Astrocyte (in vitro differentiated cells and primary cell): ENCODE results near the gene RMND1. TPM values are rescaled to one million over a fixed set of nuclear protein-coding genes. Genes with fewer than 3 reads are reported as not detected.
"Not testable (repeated sequence)": the region's sequence is repeated elsewhere in the genome, so short reads cannot be mapped to it uniquely, and the experiment has no call there.

Experiments used
- DNase-seq: peaks from one replicate; pipeline ENCODE4 v3.0.0-alpha.2; 2010; ENCODE audit warnings: low read depth
- FAIRE-seq: peaks from 2 replicates; lab custom pipeline; 2011; peaks lifted over from hg19 to GRCh38; lab: Jason Lieb, UNC
- H2AFZ ChIP-seq: 2 replicates; pipeline ENCODE4 v1.6.0; 2012; ENCODE audit warnings: low read depth, low read length, inconsistent platforms
- H3K27ac ChIP-seq: 2 replicates; pipeline ENCODE4 v1.5.1; 2011; ENCODE audit warnings: low read depth, low read length, inconsistent platforms
- H3K27me3 ChIP-seq: 2 replicates; pipeline ENCODE4 v1.6.0; 2011; ENCODE audit warnings: low read length, inconsistent platforms; ENCODE audit not compliant: insufficient read depth
- H3K36me3 ChIP-seq: 2 replicates; pipeline ENCODE4 v1.5.1; 2011; ENCODE audit warnings: low read length, inconsistent platforms; ENCODE audit not compliant: insufficient read depth
- H3K4me1 ChIP-seq: 2 replicates; pipeline ENCODE4 v1.5.1; 2011; ENCODE audit warnings: low read length, inconsistent platforms; ENCODE audit not compliant: insufficient read depth
- H3K4me2 ChIP-seq: 2 replicates; pipeline ENCODE4 v1.6.0; 2012; ENCODE audit warnings: low read length, inconsistent platforms
- H3K4me3 ChIP-seq: 2 replicates; pipeline ENCODE4 v1.5.1; 2011; ENCODE audit warnings: low read depth, mild to moderate bottlenecking, low read length, inconsistent platforms; ENCODE audit not compliant: insufficient read depth
- H3K79me2 ChIP-seq: 2 replicates; pipeline ENCODE4 v1.6.0; 2012; ENCODE audit warnings: mild to moderate bottlenecking, low read length, inconsistent platforms; ENCODE audit not compliant: insufficient read depth
- H3K9ac ChIP-seq: 2 replicates; pipeline ENCODE4 v1.6.0; 2012; ENCODE audit warnings: mild to moderate bottlenecking, low read length, inconsistent platforms
- H3K9me3 ChIP-seq: 2 replicates; pipeline ENCODE4 v1.5.1; 2012; ENCODE audit warnings: low read depth, mild to moderate bottlenecking, low read length, inconsistent platforms; ENCODE audit not compliant: insufficient read depth
- H4K20me1 ChIP-seq: 2 replicates; pipeline ENCODE4 v1.6.0; 2012; ENCODE audit warnings: low read length, inconsistent platforms; ENCODE audit not compliant: insufficient read depth
- H3K27ac Mint-ChIP-seq: one replicate; pipeline ENCODE4 v1.8.0; 2021; ENCODE audit warnings: mild to moderate bottlenecking, mixed read lengths; ENCODE audit not compliant: unreplicated experiment
- H3K27me3 Mint-ChIP-seq: one replicate; pipeline ENCODE4 v1.8.0; 2021; ENCODE audit warnings: low read depth, mixed read lengths; ENCODE audit not compliant: unreplicated experiment
- H3K36me3 Mint-ChIP-seq: one replicate; pipeline ENCODE4 v1.8.0; 2021; ENCODE audit warnings: low read depth, mixed read lengths; ENCODE audit not compliant: unreplicated experiment
- H3K4me1 Mint-ChIP-seq: one replicate; pipeline ENCODE4 v1.8.0; 2021; ENCODE audit warnings: low read depth, mixed read lengths; ENCODE audit not compliant: unreplicated experiment
- H3K4me3 Mint-ChIP-seq: one replicate; pipeline ENCODE4 v1.8.0; 2021; ENCODE audit warnings: mild to moderate bottlenecking, moderate library complexity, mixed read lengths; ENCODE audit not compliant: unreplicated experiment
- H3K9me3 Mint-ChIP-seq: one replicate; pipeline ENCODE4 v1.8.0; 2021; ENCODE audit warnings: mild to moderate bottlenecking, mixed read lengths; ENCODE audit not compliant: unreplicated experiment
- EZH2 ChIP-seq: IDR thresholded peaks from 2 replicates; pipeline ENCODE4 v1.6.1; 2012; ENCODE audit warnings: mild to moderate bottlenecking, low read length, inconsistent platforms; ENCODE audit not compliant: insufficient read depth
- total RNA-seq: library from RNA; stranded (reverse); gene quantifications from 2 replicates; pipeline ENCODE4 v1.2.1, GENCODE V29; 2021
- TF ChIP-seq, protein P1 (sequence below): IDR thresholded peaks from 2 replicates; pipeline ENCODE4 v1.5.1; 2011; ENCODE audit warnings: low read depth, mild to moderate bottlenecking, inconsistent platforms, low read length, moderate library complexity; ENCODE audit not compliant: insufficient read depth

RMND1 gene
- total RNA-seq, 1 donor from 2014 or later: 25.9 TPM

DNA sequence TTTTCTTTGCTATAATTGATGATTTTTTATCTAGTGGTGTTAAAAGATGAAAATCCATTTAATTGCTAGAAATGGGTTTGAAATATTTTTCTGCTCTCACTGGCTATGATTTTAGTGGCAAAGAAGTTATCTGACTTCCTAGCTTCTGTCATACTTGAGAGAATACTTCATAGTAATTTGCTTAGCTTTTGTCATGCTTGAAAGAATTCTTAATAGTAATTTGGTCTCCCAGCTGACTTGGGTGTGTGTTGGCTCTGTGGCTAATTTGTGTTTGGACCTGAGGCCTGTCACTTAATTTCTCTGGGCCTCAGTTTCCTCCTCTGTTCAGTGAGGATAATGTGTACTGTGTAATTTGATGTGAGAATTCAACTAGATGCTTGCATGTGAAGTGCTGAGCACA is 12.8 kb upstream of the RMND1 start:
- H2AFZ ChIP-seq: no peak overlapping the region
- Mint-ChIP-seq H3K36me3 (peaks cover 7% of the 10 kb centered on the region), H3K27ac (no peak overlapping the region), H3K9me3 (no peaks in the 10 kb centered on the region), H3K4me3 (no peak overlapping the region), H3K4me1 (no peaks in the 10 kb centered on the region), H3K27me3 (no peaks in the 10 kb centered on the region)
- peaks cover 3% of the 10 kb centered on the region for H3K79me2 ChIP-seq
- H3K27ac ChIP-seq: no peak overlapping the region
- no peaks in the 10 kb centered on the region for H3K9me3 ChIP-seq
- no peaks in the 10 kb centered on the region for H3K27me3 ChIP-seq
- H4K20me1 ChIP-seq: no peaks in the 10 kb centered on the region
- peaks cover 8% of the 10 kb centered on the region for H3K36me3 ChIP-seq
- FAIRE-seq (no peak), DNase-seq (no peak)
- no peak overlapping the region for H3K4me3 ChIP-seq
- no peak for TF ChIP-seq EZH2
- TF ChIP-seq, protein P1, sequence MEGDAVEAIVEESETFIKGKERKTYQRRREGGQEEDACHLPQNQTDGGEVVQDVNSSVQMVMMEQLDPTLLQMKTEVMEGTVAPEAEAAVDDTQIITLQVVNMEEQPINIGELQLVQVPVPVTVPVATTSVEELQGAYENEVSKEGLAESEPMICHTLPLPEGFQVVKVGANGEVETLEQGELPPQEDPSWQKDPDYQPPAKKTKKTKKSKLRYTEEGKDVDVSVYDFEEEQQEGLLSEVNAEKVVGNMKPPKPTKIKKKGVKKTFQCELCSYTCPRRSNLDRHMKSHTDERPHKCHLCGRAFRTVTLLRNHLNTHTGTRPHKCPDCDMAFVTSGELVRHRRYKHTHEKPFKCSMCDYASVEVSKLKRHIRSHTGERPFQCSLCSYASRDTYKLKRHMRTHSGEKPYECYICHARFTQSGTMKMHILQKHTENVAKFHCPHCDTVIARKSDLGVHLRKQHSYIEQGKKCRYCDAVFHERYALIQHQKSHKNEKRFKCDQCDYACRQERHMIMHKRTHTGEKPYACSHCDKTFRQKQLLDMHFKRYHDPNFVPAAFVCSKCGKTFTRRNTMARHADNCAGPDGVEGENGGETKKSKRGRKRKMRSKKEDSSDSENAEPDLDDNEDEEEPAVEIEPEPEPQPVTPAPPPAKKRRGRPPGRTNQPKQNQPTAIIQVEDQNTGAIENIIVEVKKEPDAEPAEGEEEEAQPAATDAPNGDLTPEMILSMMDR: no peak
- no peak overlapping the region for H3K9ac ChIP-seq
- no peak overlapping the region for H3K4me2 ChIP-seq
- H3K4me1 ChIP-seq: no peaks in the 10 kb centered on the region

DNA sequence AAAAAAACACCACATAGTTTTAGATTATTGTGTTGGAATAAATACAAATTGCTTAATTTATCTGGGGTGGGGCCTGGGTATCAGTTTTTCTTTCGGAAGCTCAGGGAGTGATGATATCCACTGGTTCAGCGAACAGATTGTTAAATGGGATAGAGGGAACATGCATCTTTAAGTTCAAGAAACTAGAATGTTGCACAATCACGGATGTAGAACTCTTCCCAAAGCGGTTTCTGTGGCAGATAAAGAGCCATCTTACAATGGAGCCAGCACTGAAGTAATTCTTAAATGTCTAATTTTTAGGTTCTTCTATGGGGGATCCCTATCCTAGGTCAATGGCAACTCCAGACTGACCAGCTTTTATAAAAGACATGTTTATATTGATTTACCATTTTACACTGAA is 9.7 kb upstream of the RMND1 start:
- peaks cover 9% of the 10 kb centered on the region for H3K36me3 Mint-ChIP-seq
- Histone ChIP-seq H3K4me2 (no peak overlapping the region), H3K9me3 (no peaks in the 10 kb centered on the region), H3K4me3 (no peak overlapping the region), H3K27ac (no peak overlapping the region), H2AFZ (no peak overlapping the region), H3K36me3 (peaks cover 10% of the 10 kb centered on the region), H3K79me2 (peaks cover 3% of the 10 kb centered on the region), H4K20me1 (no peaks in the 10 kb centered on the region), H3K9ac (no peak overlapping the region), H3K27me3 (no peaks in the 10 kb centered on the region), H3K4me1 (no peaks in the 10 kb centered on the region)
- DNase-seq: no peak
- TF ChIP-seq, protein P1: no peak
- no peak for TF ChIP-seq EZH2
- H3K27me3 Mint-ChIP-seq: no peaks in the 10 kb centered on the region
- no peak overlapping the region for H3K4me3 Mint-ChIP-seq
- H3K4me1 Mint-ChIP-seq: no peaks in the 10 kb centered on the region
- no peaks in the 10 kb centered on the region for H3K9me3 Mint-ChIP-seq
- no peak for FAIRE-seq
- H3K27ac Mint-ChIP-seq: no peak overlapping the region

DNA sequence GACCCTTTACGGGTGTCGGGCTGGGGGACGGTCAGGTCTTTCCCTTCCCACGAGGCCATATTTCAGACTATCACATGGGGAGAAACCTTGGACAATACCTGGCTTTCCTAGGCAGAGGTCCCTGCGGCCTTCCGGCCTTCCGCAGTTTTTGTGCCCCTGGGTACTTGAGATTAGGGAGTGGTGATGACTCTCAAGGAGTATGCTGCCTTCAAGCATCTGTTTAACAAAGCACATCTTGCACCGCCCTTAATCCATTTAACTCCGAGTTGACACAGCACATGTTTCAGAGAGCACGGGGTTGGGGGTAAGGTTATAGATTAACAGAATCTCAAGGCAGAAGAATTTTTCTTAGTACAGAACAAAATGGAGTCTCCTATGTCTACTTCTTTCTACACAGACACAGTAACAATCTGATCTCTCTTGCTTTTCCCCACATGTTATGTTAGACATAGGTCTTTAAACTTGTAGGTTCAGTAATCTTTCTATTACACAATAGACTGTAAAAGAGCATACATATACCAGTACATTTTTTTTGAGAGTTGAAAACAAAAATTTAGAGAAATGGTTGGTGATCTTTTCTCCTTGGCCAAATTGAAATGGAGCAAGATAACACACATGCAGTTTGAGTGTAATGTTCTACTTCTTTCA is 3.9 kb upstream of the RMND1 start:
- not testable (repeated sequence) for H3K36me3 Mint-ChIP-seq, H3K27me3 Mint-ChIP-seq, FAIRE-seq, H2AFZ ChIP-seq, H3K4me3 ChIP-seq, H3K27me3 ChIP-seq, H3K4me2 ChIP-seq, H3K27ac ChIP-seq, H3K36me3 ChIP-seq, H3K4me3 Mint-ChIP-seq, H3K9me3 ChIP-seq, H3K9me3 Mint-ChIP-seq, H4K20me1 ChIP-seq, DNase-seq, H3K27ac Mint-ChIP-seq, H3K4me1 ChIP-seq, H3K9ac ChIP-seq
- peaks cover 34% of the 10 kb centered on the region for H3K79me2 ChIP-seq
- peaks cover 11% of the 10 kb centered on the region for H3K4me1 Mint-ChIP-seq
